H1 (cell line): Measurements from ENCODE around the gene SEC24A.

ENCODE experiments used
- BRCA1 ChIP-seq: IDR thresholded peaks from 2 replicates; pipeline ENCODE4 v1.6.1; 2012; ENCODE audit warnings: low read depth, low read length, improper control_type of control experiment
- CHD1 ChIP-seq: IDR thresholded peaks from 2 replicates; pipeline ENCODE4 v1.6.1; 2012; ENCODE audit warnings: low read depth, low read length, improper control_type of control experiment
- CHD2 ChIP-seq: IDR thresholded peaks from 2 replicates; pipeline ENCODE4 v1.6.1; 2012; ENCODE audit warnings: low read length, improper control_type of control experiment
- CTCF ChIP-seq, 3 experiments: IDR thresholded peaks; 1 replicate in 2 of 3; 2 replicates in 1 of 3; pipeline versions ENCODE4 v1.5.1 to v1.6.1; 2011; ENCODE audit warnings: low read length in 3 of 3, mild to moderate bottlenecking in 3 of 3, inconsistent platforms in 2 of 3, low read depth in 1 of 3, moderate library complexity in 1 of 3; ENCODE audit not compliant: insufficient read depth in 1 of 3; ENCODE audit errors: control extremely low read depth in 1 of 3
- EZH2 ChIP-seq: fragments of 200-600 bp; sonication (generic); IDR thresholded peaks from 2 replicates; pipeline ENCODE4 v1.7.1; 2012; ENCODE audit warnings: low read depth, mild to moderate bottlenecking, moderate library complexity, low read length, inconsistent platforms; ENCODE audit not compliant: severe bottlenecking
- HDAC6 ChIP-seq: IDR thresholded peaks from one replicate; pipeline ENCODE4 v1.7.1; 2012; ENCODE audit warnings: low read depth, mild to moderate bottlenecking, inconsistent platforms, low read length, moderate library complexity
- MAFK ChIP-seq: IDR thresholded peaks from 2 replicates; pipeline ENCODE4 v1.6.1; 2012; ENCODE audit warnings: low read depth, mild to moderate bottlenecking, improper control_type of control experiment, low read length
- MAX ChIP-seq: IDR thresholded peaks from 2 replicates; pipeline ENCODE4 v1.6.1; 2012; ENCODE audit warnings: inconsistent platforms
- NRF1 ChIP-seq: IDR thresholded peaks from 2 replicates; pipeline ENCODE4 v1.6.1; 2011; ENCODE audit warnings: mild to moderate bottlenecking, low read depth, low read length, improper control_type of control experiment
- POLR2A ChIP-seq, 2 experiments: IDR thresholded peaks; 1 replicate in 1 of 2; 2 replicates in 1 of 2; pipeline ENCODE4 v1.6.1; 2011; ENCODE audit warnings: low read depth in 2 of 2, low read length in 2 of 2, mild to moderate bottlenecking in 2 of 2; ENCODE audit errors: control extremely low read depth in 1 of 2
- RAD21 ChIP-seq, 2 experiments: IDR thresholded peaks in 1 of 2; conservative IDR thresholded peaks in 1 of 2; 2 replicates each; pipeline ENCODE4 v1.6.1; 2011; ENCODE audit warnings: low read depth in 2 of 2, low read length in 2 of 2, improper control_type of control experiment in 1 of 2, inconsistent platforms in 1 of 2, mild to moderate bottlenecking in 1 of 2, moderate library complexity in 1 of 2
- SIN3A ChIP-seq, 2 experiments: IDR thresholded peaks in 1 of 2; conservative IDR thresholded peaks in 1 of 2; 2 replicates each; pipeline ENCODE4 v1.6.1; 2011 to 2012; ENCODE audit warnings: low read length in 2 of 2, improper control_type of control experiment in 1 of 2, low read depth in 1 of 2, mild to moderate bottlenecking in 1 of 2
- SIX5 ChIP-seq: IDR thresholded peaks from 2 replicates; pipeline ENCODE4 v1.6.1; 2011; ENCODE audit warnings: mild to moderate bottlenecking, low read depth, low read length

GRCh38 chr5:134772461-134773125 is 124.0 kb downstream of the SEC24A start:
- TF ChIP-seq CTCF (IDR thresholded peaks at IDR 0.05; ENCODE audit: control extremely low read depth in 1 of 3, insufficient read depth in 1 of 3, low read depth in 1 of 3, low read length in 3 of 3), result no peak
- TF ChIP-seq NRF1, result no peak
- TF ChIP-seq CHD1, result no peak
- TF ChIP-seq SIX5, result no peak
- TF ChIP-seq POLR2A (IDR thresholded peaks at IDR 0.05; ENCODE audit: control extremely low read depth in 1 of 2, low read depth in 2 of 2, low read length in 2 of 2), result no peak
- no peak for TF ChIP-seq SIN3A (conservative IDR thresholded peaks at IDR 0.05 in 1 of 2, IDR thresholded peaks at IDR 0.05 in 1 of 2; ENCODE audit: low read depth in 1 of 2, low read length in 2 of 2)
- no peak for TF ChIP-seq MAX
- no peak for TF ChIP-seq MAFK
- TF ChIP-seq EZH2, result no peak
- no peak for TF ChIP-seq CHD2
- TF ChIP-seq RAD21 (IDR thresholded peaks at IDR 0.05 in 1 of 2, conservative IDR thresholded peaks at IDR 0.05 in 1 of 2; ENCODE audit: low read depth in 2 of 2, low read length in 2 of 2), result no peak
- TF ChIP-seq HDAC6, result no peak
- no peak for TF ChIP-seq BRCA1
